Thymus (tissue), 11 donors: ENCODE data around the gene ADCY3. TPM values are rescaled to one million over a fixed set of nuclear protein-coding genes. Genes with fewer than 3 reads are reported as not detected.
"Not testable (repeated sequence)": the region's sequence is repeated elsewhere in the genome, so short reads cannot be mapped to it uniquely, and the experiment has no call there.

Experiments used
- DNase-seq, 9 donors: peaks; one replicate each; pipeline ENCODE4 v3.0.0-alpha.2; 2013; ENCODE audit warnings: low spot score in 9 of 9, low read depth in 6 of 9, missing footprints in 1 of 9
- H3K27ac ChIP-seq, 2 donors: one replicate each; pipeline ENCODE4 v1.5.1; 2013; ENCODE audit warnings: control low read depth in 1 of 2, low read depth in 1 of 2, low read length in 1 of 2, mild to moderate bottlenecking in 1 of 2, moderate library complexity in 1 of 2
- H3K27me3 ChIP-seq, 2 donors: one replicate each; pipeline ENCODE4 v1.5.1; 2013; ENCODE audit warnings: low read length in 1 of 2; ENCODE audit not compliant: control insufficient read depth in 2 of 2, insufficient read depth in 1 of 2
- H3K36me3 ChIP-seq, 2 donors: one replicate each; pipeline ENCODE4 v1.5.1; 2013; ENCODE audit warnings: low read length in 1 of 2, mild to moderate bottlenecking in 1 of 2, moderate library complexity in 1 of 2; ENCODE audit not compliant: control insufficient read depth in 2 of 2, insufficient read depth in 2 of 2
- H3K4me1 ChIP-seq, 2 donors: one replicate each; pipeline ENCODE4 v1.5.1; 2013; ENCODE audit warnings: low read length in 2 of 2; ENCODE audit not compliant: control insufficient read depth in 2 of 2, insufficient read depth in 2 of 2
- H3K4me3 ChIP-seq, 2 donors: one replicate each; pipeline ENCODE4 v1.5.1; 2013; ENCODE audit warnings: low read length in 2 of 2, control low read depth in 1 of 2, mild to moderate bottlenecking in 1 of 2
- H3K9me3 ChIP-seq, 2 donors: one replicate each; pipeline ENCODE4 v1.5.1; 2013; ENCODE audit warnings: low read length in 1 of 2, mild to moderate bottlenecking in 1 of 2; ENCODE audit not compliant: control insufficient read depth in 2 of 2, insufficient read depth in 1 of 2
- WGBS: extraction: QIAGEN DNeasy Blood & Tissue Kit; methylation state at CpG from one replicate; pipeline ENCODE4 v1.1.7; 2013; 5-methylcytosine and 5-hydroxymethylcytosine counted together
- polyA plus RNA-seq: library from polyadenylated mRNA; stranded (reverse); fragments of 200-250 nt; gene quantifications from one replicate; pipeline ENCODE4 v1.2.3, GENCODE V29; 2013
- total RNA-seq: library from RNA; stranded (reverse); fragments of 120-200 nt; gene quantifications from one replicate; pipeline ENCODE4 v1.2.4, GENCODE V29; 2013
- donor health status: healthy.

The ADCY3 gene
- total and polyA plus RNA-seq, 2 donors: 17.1 to 37.1 TPM

GRCh38 chr2:24836706-24837105 lies 83.3 kb downstream of the ADCY3 start:
- no peak overlapping the region for H3K27ac ChIP-seq
- no peaks in the 10 kb centered on the region for H3K9me3 ChIP-seq
- no peaks in the 10 kb centered on the region for H3K27me3 ChIP-seq
- peaks cover 18 to 35% of the 10 kb centered on the region in 2 donors for H3K36me3 ChIP-seq
- no peak overlapping the region for H3K4me3 ChIP-seq
- 97% methylated on average over 9 of the region's 9 CpGs for WGBS
- H3K4me1 ChIP-seq: peaks cover 0 to 4% of the 10 kb centered on the region in 2 donors
- DNase-seq: no peak

- no peaks in the 10 kb centered on the region for H3K9me3 ChIP-seq
- peaks cover 18 to 31% of the 10 kb centered on the region in 2 donors for H3K36me3 ChIP-seq
- H3K4me3 ChIP-seq: no peak overlapping the region
- H3K4me1 ChIP-seq: peaks cover 0 to 4% of the 10 kb centered on the region in 2 donors
- DNase-seq: no peak
- no peak overlapping the region for H3K27ac ChIP-seq
- WGBS: 92% methylated on average over 8 of the region's 8 CpGs
- H3K27me3 ChIP-seq: no peaks in the 10 kb centered on the region
Observed at GRCh38 chr2:24836206-24836605, 83.8 kb downstream of the ADCY3 start.

- not testable (repeated sequence) for DNase-seq, H3K4me1 ChIP-seq, H3K4me3 ChIP-seq, H3K27ac ChIP-seq, H3K9me3 ChIP-seq, H3K27me3 ChIP-seq
- peaks cover 14 to 27% of the 10 kb centered on the region in 2 donors for H3K36me3 ChIP-seq
- 98% methylated on average over 8 of the region's 8 CpGs for WGBS
Observed at GRCh38 chr2:24835411-24835810, 84.6 kb downstream of the ADCY3 start.

DNA sequence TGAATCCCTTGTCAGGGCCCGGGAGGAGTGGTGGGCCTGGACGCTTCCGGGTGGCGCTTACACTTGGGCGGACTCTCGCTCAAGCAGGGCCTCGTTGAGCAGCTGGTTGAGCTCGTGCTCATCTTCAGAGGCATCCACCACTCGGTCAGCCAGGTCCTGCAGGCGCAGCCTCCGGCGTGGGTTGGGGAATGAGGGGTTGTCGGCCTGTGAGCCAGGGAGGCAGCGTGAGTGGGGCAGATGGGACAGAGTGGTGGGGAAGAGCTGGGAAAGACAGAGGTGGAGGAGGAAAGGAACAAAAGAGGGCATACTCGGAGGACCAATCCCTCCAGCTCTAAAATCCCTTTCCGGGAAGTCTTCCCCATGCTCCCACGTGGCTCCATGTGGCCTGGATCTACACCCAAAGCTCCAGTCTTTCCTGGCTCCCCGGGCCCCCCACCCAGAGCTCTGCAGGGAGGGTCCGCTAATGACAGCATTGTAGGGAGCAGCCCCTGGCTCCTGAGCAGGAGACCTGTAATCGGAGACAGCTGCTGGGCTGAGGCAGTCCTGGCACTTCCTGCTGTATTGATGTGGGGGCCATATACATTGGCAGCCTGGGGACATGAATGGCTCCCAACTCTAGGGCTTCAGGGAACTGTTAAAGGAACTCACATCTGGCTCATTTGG lies 85.2 kb downstream of the ADCY3 start:
- DNase-seq: no peak
- H3K4me1 ChIP-seq: peaks cover 0 to 4% of the 10 kb centered on the region in 2 donors
- no peak overlapping the region for H3K27ac ChIP-seq
- 98% methylated on average over 20 of the region's 20 CpGs for WGBS
- H3K4me3 ChIP-seq: no peak overlapping the region
- no peaks in the 10 kb centered on the region for H3K27me3 ChIP-seq
- peaks cover 12 to 24% of the 10 kb centered on the region in 2 donors for H3K36me3 ChIP-seq
- no peaks in the 10 kb centered on the region for H3K9me3 ChIP-seq

GRCh38 chr2:24833821-24834732 lies 86.0 kb downstream of the ADCY3 start:
- no peak overlapping the region for H3K27ac ChIP-seq
- H3K4me3 ChIP-seq: no peak overlapping the region
- no peaks in the 10 kb centered on the region for H3K27me3 ChIP-seq
- H3K36me3 ChIP-seq: peaks cover 14 to 17% of the 10 kb centered on the region in 2 donors
- peaks cover 0 to 4% of the 10 kb centered on the region in 2 donors for H3K4me1 ChIP-seq
- H3K9me3 ChIP-seq: no peaks in the 10 kb centered on the region
- DNase-seq: no peak
- 98% methylated on average over 32 of the region's 32 CpGs for WGBS

DNA sequence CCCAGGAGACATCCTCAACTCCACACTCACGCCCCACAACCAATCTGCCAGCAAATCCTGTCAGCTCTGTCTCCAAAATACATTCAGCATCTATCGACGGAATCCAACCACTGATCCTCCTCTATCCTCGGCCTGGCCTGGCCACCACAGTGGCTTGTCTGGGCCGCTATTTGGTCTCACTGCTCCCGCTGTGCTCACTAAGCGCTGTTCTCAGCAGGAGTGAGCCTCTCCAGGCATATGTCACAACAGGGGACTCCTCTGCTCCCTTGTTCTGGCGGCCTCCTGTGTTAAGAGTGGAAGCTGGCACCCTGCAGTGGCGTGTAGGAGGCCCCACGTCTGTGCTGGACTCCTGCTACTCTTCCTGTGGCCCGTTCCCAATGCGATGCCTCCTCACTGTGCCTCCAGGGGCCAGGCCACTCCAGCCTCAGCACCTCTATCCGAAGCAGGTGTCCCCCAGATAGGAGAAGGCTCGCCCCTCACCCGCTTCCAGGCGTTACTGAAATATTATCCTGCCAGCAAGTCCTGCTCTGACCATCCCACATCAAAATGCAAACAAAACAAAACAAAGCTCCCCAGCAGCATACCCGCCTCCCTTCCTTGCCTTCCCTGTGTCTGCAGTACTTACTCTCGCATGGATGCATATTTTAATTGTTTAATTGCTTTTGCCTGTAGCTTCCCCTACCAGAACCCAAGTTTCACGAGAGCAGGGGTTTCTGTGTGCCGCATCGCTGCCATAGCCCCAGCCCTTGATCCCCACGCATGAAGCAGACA lies 86.9 kb downstream of the ADCY3 start:
- no peak for DNase-seq
- H3K4me3 ChIP-seq: no peak overlapping the region
- H3K4me1 ChIP-seq: peaks cover 0 to 4% of the 10 kb centered on the region in 2 donors
- H3K36me3 ChIP-seq: peaks cover 12 to 14% of the 10 kb centered on the region in 2 donors
- no peaks in the 10 kb centered on the region for H3K27me3 ChIP-seq
- H3K9me3 ChIP-seq: no peaks in the 10 kb centered on the region
- H3K27ac ChIP-seq: no peak overlapping the region
- 95% methylated on average over 22 of the region's 22 CpGs for WGBS

GRCh38 chr2:24832521-24832920 lies 87.5 kb downstream of the ADCY3 start:
- Histone ChIP-seq H3K36me3 (peaks cover 9 to 13% of the 10 kb centered on the region in 2 donors), H3K4me1 (peaks cover 0 to 4% of the 10 kb centered on the region in 2 donors), H3K27me3 (no peaks in the 10 kb centered on the region), H3K27ac (no peak overlapping the region), H3K9me3 (no peaks in the 10 kb centered on the region), H3K4me3 (no peak overlapping the region)
- WGBS: 90% methylated on average over 9 of the region's 9 CpGs
- DNase-seq: no peak

DNA sequence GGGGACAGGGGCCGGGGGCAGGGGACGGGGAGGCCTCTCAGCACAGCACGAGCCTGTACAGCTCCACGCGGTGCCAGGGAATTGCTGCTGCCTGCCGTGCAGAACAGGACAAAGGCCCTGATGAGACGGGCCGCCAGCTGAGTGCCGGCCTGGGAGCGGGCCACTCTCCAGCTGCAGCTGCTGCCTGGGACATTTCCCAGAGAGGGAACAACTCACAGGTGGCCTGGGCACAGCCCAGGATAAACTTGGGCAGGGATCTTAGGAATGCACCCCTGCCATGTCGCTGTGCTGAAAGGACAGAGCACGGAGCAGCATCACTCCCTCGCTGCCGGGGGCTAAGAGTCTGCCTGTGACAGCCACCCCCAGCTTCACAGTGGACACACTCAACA lies 88.0 kb downstream of the ADCY3 start:
- no peak for DNase-seq
- H3K36me3 ChIP-seq: peaks cover 8 to 9% of the 10 kb centered on the region in 2 donors
- no peaks in the 10 kb centered on the region for H3K9me3 ChIP-seq
- 93% methylated on average over 14 of the region's 14 CpGs for WGBS
- H3K27me3 ChIP-seq: no peaks in the 10 kb centered on the region
- peaks cover 0 to 4% of the 10 kb centered on the region in 2 donors for H3K4me1 ChIP-seq
- no peak overlapping the region for H3K4me3 ChIP-seq
- H3K27ac ChIP-seq: no peak overlapping the region
